Activated T-cell treated with anti-CD3 and anti-CD28 coated beads, Interleukin-2, amount 50 U/mL, for 72 hours (primary cell): Measurements from ENCODE around the gene CCBE1. TPM values are rescaled to one million over a fixed set of nuclear protein-coding genes. Genes with fewer than 3 reads are reported as not detected.

Experiments
- ATAC-seq, 2 donors: fragments of 150-1000 bp; cut with Tn5 transposase; replicated peaks in 1 of 2; 2 replicates each; pipeline ENCODE4 v1.10.0; 2021; ENCODE audit warnings: moderate library complexity in 2 of 2, mild to moderate bottlenecking in 1 of 2
- DNase-seq, 2 donors: peaks; one replicate each; pipeline ENCODE4 v3.0.0; 2021 to 2022; ENCODE audit warnings: mixed read lengths in 1 of 2
- H3K27ac Mint-ChIP-seq: one replicate; pipeline ENCODE4 v1.8.0; 2022; ENCODE audit warnings: mild to moderate bottlenecking, moderate library complexity, mixed read lengths
- H3K27me3 Mint-ChIP-seq: one replicate; pipeline ENCODE4 v1.8.0; 2022; ENCODE audit warnings: low read depth, mixed read lengths
- H3K36me3 Mint-ChIP-seq, 2 donors: one replicate each; pipeline ENCODE4 v1.8.0; 2022; ENCODE audit warnings: mixed read lengths in 2 of 2, mild to moderate bottlenecking in 1 of 2; ENCODE audit not compliant: insufficient read depth in 2 of 2
- H3K4me1 Mint-ChIP-seq: one replicate; pipeline ENCODE4 v1.8.0; 2022; ENCODE audit warnings: low read depth, mixed read lengths
- H3K4me3 Mint-ChIP-seq, 2 donors: one replicate each; pipeline ENCODE4 v1.8.0; 2022; ENCODE audit warnings: mild to moderate bottlenecking in 2 of 2, mixed read lengths in 2 of 2, moderate library complexity in 2 of 2
- H3K9me3 Mint-ChIP-seq, 2 donors: one replicate each; pipeline ENCODE4 v1.8.0; 2022; ENCODE audit warnings: mixed read lengths in 2 of 2
- total RNA-seq, 2 donors: library from RNA; stranded (reverse); gene quantifications; one replicate each; pipeline ENCODE4 v1.2.3, GENCODE V29; 2022

CCBE1 gene
- total RNA-seq, 2 donors from 2014 or later = 0.81 to 1.2 TPM

DNA sequence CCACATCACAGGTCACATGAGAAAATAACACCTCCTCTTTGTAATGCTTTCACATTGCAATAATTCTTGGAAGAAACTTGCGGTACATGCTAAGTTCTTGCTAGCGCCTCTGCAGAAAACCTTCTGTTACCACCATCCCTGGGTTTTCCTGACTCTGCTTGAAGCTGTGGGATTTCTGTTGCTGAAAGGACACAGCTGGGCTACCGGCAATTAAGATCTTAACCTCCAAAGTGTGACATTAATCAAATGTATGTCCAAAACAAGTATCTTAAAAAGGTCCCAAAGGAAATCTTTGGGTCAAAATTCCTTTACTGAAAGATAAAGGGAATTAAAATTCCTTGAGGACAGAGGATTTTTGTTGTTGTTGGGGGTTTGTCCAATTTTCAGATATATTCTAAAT, 7.5 kb downstream of the CCBE1 start:
- Mint-ChIP-seq H3K4me1 (no peaks in the 10 kb centered on the region), H3K4me3 (no peak overlapping the region), H3K9me3 (no peaks in the 10 kb centered on the region), H3K36me3 (no peaks in the 10 kb centered on the region), H3K27ac (no peak overlapping the region), H3K27me3 (peaks cover 20% of the 10 kb centered on the region)
- DNase-seq (no peak), ATAC-seq (no peak)

- ATAC-seq (no peak), DNase-seq (no peak)
- Mint-ChIP-seq H3K27ac (no peak overlapping the region), H3K36me3 (no peaks in the 10 kb centered on the region), H3K4me3 (no peak overlapping the region), H3K27me3 (peaks cover 13% of the 10 kb centered on the region), H3K4me1 (no peaks in the 10 kb centered on the region), H3K9me3 (no peaks in the 10 kb centered on the region)
These were observed 11.0 kb downstream of the CCBE1 start for GRCh38 chr18:59686260-59686659.

GRCh38 chr18:59685501-59685900, 11.7 kb downstream of the CCBE1 start:
- Mint-ChIP-seq H3K36me3 (no peaks in the 10 kb centered on the region), H3K27ac (no peak overlapping the region), H3K4me1 (no peaks in the 10 kb centered on the region), H3K9me3 (no peaks in the 10 kb centered on the region), H3K27me3 (peaks cover 13% of the 10 kb centered on the region), H3K4me3 (no peak overlapping the region)
- no peak for ATAC-seq
- no peak for DNase-seq

GRCh38 chr18:59684777-59685176, 12.4 kb downstream of the CCBE1 start:
- H3K4me3 Mint-ChIP-seq = no peak overlapping the region
- no peaks in the 10 kb centered on the region for H3K4me1 Mint-ChIP-seq
- H3K9me3 Mint-ChIP-seq = no peaks in the 10 kb centered on the region
- DNase-seq (no peak), ATAC-seq (no peak)
- no peak overlapping the region for H3K27ac Mint-ChIP-seq
- peaks cover 13% of the 10 kb centered on the region for H3K27me3 Mint-ChIP-seq
- H3K36me3 Mint-ChIP-seq = no peaks in the 10 kb centered on the region

GRCh38 chr18:59681521-59682004, 15.7 kb downstream of the CCBE1 start:
- ATAC-seq (no peak), DNase-seq (no peak)
- no peaks in the 10 kb centered on the region for H3K9me3 Mint-ChIP-seq
- no peak overlapping the region for H3K27ac Mint-ChIP-seq
- no peaks in the 10 kb centered on the region for H3K4me1 Mint-ChIP-seq
- no peaks in the 10 kb centered on the region for H3K36me3 Mint-ChIP-seq
- peaks cover 7% of the 10 kb centered on the region for H3K27me3 Mint-ChIP-seq
- H3K4me3 Mint-ChIP-seq = no peak overlapping the region

DNA sequence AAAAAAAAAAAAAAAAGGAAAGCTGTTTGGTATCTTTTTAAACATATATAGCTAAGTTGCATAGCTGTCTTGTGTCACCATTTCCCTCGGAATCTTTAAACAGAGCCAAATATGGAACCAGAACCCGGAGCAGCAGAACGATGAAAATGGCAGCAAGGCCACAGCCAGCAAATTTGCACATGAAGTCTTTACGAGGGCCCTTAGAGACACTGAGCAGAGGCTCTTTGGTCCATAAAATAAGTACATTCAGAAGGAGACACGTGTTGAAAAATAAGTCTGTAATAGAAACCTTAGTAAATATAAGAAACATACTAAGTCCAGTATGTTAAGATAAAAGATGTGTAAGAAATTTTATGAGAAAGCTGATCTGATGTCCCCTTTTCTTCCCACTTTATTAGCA, 16.2 kb downstream of the CCBE1 start:
- H3K27me3 Mint-ChIP-seq = peaks cover 7% of the 10 kb centered on the region
- no peaks in the 10 kb centered on the region for H3K9me3 Mint-ChIP-seq
- H3K4me3 Mint-ChIP-seq = no peak overlapping the region
- H3K27ac Mint-ChIP-seq = no peak overlapping the region
- DNase-seq (no peak), ATAC-seq (no peak)
- no peaks in the 10 kb centered on the region for H3K36me3 Mint-ChIP-seq
- no peaks in the 10 kb centered on the region for H3K4me1 Mint-ChIP-seq

DNA sequence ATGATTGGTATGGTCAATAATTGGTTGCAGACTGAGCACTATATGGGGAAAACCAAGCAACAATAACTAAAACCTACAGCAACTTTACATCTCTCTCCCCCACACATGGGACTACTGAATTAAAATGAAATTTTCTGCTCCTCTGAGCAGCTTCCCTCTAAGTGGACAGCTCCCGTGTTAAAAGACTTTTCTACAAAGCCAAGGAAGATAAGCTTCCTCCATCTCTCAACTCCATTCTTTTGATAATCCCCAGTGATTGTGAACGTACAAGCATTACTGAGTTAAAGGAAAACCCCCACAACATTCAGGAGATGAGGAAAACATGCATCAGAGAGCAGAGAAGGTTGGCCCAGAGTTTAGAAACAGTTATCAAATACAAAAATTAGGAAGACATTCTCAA, 21.9 kb downstream of the CCBE1 start:
- Mint-ChIP-seq H3K27me3 (no peaks in the 10 kb centered on the region), H3K36me3 (no peaks in the 10 kb centered on the region), H3K27ac (no peak overlapping the region), H3K9me3 (no peaks in the 10 kb centered on the region), H3K4me1 (no peaks in the 10 kb centered on the region), H3K4me3 (no peak overlapping the region)
- DNase-seq = no peak
- ATAC-seq = no peak

- no peaks in the 10 kb centered on the region for H3K9me3 Mint-ChIP-seq
- no peaks in the 10 kb centered on the region for H3K4me1 Mint-ChIP-seq
- ATAC-seq (no peak), DNase-seq (no peak)
- no peak overlapping the region for H3K4me3 Mint-ChIP-seq
- H3K27ac Mint-ChIP-seq = no peak overlapping the region
- no peaks in the 10 kb centered on the region for H3K36me3 Mint-ChIP-seq
- no peaks in the 10 kb centered on the region for H3K27me3 Mint-ChIP-seq
These were observed 22.3 kb downstream of the CCBE1 start for GRCh38 chr18:59674903-59675270.

DNA sequence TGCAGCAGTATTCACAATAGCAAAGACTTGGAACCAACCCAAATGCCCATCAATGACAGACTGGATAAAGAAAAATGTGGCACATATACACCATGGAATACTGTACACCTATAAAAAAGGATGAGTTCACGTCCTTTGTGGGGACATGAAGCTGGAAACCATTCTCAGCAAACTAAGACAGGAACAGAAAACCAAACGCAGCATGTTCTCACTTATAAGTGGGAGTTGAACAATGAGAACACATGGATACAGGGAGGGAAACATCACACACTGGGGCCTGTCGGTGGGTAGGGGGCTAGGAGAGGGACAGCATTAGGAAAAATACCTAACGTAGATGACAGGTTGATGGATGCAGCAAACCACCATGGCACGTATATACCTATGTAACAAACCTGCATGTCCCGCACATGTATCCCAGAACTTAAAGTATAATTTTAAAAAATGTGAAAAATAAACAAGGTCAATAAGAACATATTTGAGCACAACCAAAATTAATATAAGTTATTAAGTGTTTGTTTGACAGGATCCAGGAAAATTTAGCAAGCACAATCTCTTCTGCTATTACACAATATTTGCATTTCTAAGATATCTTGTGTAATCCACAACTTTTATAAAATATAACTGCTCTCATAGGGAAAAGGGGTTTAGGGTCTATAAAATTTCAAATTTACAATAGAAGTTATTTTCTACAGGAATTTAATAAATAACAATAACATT, 22.9 kb downstream of the CCBE1 start:
- ATAC-seq = no peak
- no peaks in the 10 kb centered on the region for H3K4me1 Mint-ChIP-seq
- H3K4me3 Mint-ChIP-seq = no peak overlapping the region
- no peaks in the 10 kb centered on the region for H3K27me3 Mint-ChIP-seq
- H3K36me3 Mint-ChIP-seq = no peaks in the 10 kb centered on the region
- DNase-seq = no peak
- no peak overlapping the region for H3K27ac Mint-ChIP-seq
- H3K9me3 Mint-ChIP-seq = no peaks in the 10 kb centered on the region

DNA sequence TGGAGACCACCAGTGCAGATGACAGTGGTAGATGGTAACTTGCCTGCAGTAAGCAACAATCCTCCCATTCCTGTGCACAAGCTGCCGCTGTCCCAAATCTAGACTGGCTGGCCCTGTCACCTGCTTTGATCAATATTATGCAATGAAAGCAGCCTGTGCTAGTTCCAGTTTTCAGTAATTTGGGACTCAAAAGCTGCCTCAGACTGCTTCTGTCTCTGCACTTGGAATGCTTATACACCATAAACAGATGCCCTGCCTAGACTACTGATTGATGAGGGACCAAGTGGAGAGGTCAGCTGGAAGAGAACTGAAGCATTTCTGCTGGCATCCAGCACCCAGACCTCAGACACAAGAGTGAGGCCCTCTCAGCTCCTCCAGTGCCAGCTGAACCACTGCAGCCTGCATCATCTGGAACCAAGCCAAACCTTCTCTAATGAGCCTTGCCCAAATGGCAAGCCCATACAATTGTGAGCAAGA, 24.9 kb downstream of the CCBE1 start:
- Mint-ChIP-seq H3K27me3 (no peaks in the 10 kb centered on the region), H3K4me3 (no peak overlapping the region), H3K9me3 (no peaks in the 10 kb centered on the region), H3K27ac (no peak overlapping the region), H3K36me3 (no peaks in the 10 kb centered on the region), H3K4me1 (no peaks in the 10 kb centered on the region)
- ATAC-seq (no peak), DNase-seq (no peak)

GRCh38 chr18:59671551-59671950, 25.7 kb downstream of the CCBE1 start:
- Mint-ChIP-seq H3K27ac (no peak overlapping the region), H3K36me3 (no peaks in the 10 kb centered on the region), H3K4me3 (no peak overlapping the region), H3K27me3 (no peaks in the 10 kb centered on the region), H3K9me3 (no peaks in the 10 kb centered on the region), H3K4me1 (no peaks in the 10 kb centered on the region)
- no peak for ATAC-seq
- no peak for DNase-seq

- H3K36me3 Mint-ChIP-seq = no peaks in the 10 kb centered on the region
- no peak for DNase-seq
- no peaks in the 10 kb centered on the region for H3K4me1 Mint-ChIP-seq
- ATAC-seq = no peak
- H3K27me3 Mint-ChIP-seq = peaks cover 5% of the 10 kb centered on the region
- peaks cover 0 to 2% of the 10 kb centered on the region in 2 donors for H3K9me3 Mint-ChIP-seq
- H3K27ac Mint-ChIP-seq = no peak overlapping the region
- H3K4me3 Mint-ChIP-seq = no peak overlapping the region
These were observed 27.2 kb downstream of the CCBE1 start for GRCh38 chr18:59669872-59670657.

DNA sequence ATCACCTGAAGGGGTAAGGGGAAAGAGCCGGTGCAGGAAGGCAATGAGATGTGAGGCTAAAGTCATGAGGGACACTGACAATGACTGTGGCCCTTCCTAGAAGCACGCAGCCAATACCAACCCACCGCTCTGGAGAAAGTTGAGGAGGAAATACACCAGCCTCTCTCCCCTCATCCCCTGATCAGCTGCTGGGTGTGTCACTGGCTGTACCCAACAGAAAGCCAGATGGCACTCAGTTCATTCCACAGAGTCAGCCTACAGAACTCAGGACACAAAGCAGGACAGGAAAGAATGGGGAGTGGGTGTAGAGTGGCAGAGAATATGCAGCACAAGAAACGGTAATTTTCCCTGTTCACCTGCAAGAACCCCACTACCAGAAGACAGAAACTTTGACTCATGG, 29.7 kb downstream of the CCBE1 start:
- no peak overlapping the region for H3K4me3 Mint-ChIP-seq
- peaks cover 0 to 2% of the 10 kb centered on the region in 2 donors for H3K9me3 Mint-ChIP-seq
- ATAC-seq (no peak), DNase-seq (no peak)
- H3K4me1 Mint-ChIP-seq = no peaks in the 10 kb centered on the region
- no peaks in the 10 kb centered on the region for H3K36me3 Mint-ChIP-seq
- peaks cover 13% of the 10 kb centered on the region for H3K27me3 Mint-ChIP-seq
- no peak overlapping the region for H3K27ac Mint-ChIP-seq
